ENCODE data around the gene KIFC3. TPM values are rescaled to one million over a fixed set of nuclear protein-coding genes. Genes with fewer than 3 reads are reported as not detected.

The KIFC3 gene
- total RNA-seq, 2 experiments from 2014 or later: 0.53 TPM; not detected in 1

- H3K27ac Mint-ChIP-seq: no peak overlapping the region
These were observed 37.7 kb downstream of the KIFC3 start for GRCh38 chr16:57764341-57765159.

GRCh38 chr16:57764006-57764340 is 38.3 kb downstream of the KIFC3 start:
- Mint-ChIP-seq H3K4me3 (no peak overlapping the region), H3K4me1 (ENCODE audit: low read depth) (peaks cover 3% of the 10 kb centered on the region), H3K27me3 (ENCODE audit: low read depth) (no peaks in the 10 kb centered on the region), H3K36me3 (ENCODE audit: low read depth) (no peaks in the 10 kb centered on the region), H3K27ac (no peak overlapping the region), H3K9me3 (ENCODE audit: insufficient read depth) (no peaks in the 10 kb centered on the region)
- ChIA-PET POLR2A (no interaction called here), CTCF (no interaction called here)
- ATAC-seq: no peak
- no peak for DNase-seq

More at GRCh38 chr16:57764341-57765159, 37.7 kb downstream of the KIFC3 start:
- POLR2A ChIA-PET: no interaction called here
- H3K4me3 Mint-ChIP-seq: no peak overlapping the region
- H3K4me1 Mint-ChIP-seq (ENCODE audit: low read depth): peaks cover 3% of the 10 kb centered on the region
- CTCF ChIA-PET: interaction anchor here (0.5 kb wide), 1 partner anchor 345 kb away, joined by 3 read pairs; no protein-coding TSS in a partner anchor
- H3K36me3 Mint-ChIP-seq (ENCODE audit: low read depth): no peaks in the 10 kb centered on the region
- no peaks in the 10 kb centered on the region for H3K9me3 Mint-ChIP-seq (ENCODE audit: insufficient read depth)
- no peaks in the 10 kb centered on the region for H3K27me3 Mint-ChIP-seq (ENCODE audit: low read depth)
- ATAC-seq (peak; percentile 78), DNase-seq (peak; percentile 43)

GRCh38 chr16:57763285-57764005 is 38.8 kb downstream of the KIFC3 start:
- Mint-ChIP-seq H3K4me1 (ENCODE audit: low read depth) (peaks cover 3% of the 10 kb centered on the region), H3K9me3 (ENCODE audit: insufficient read depth) (no peaks in the 10 kb centered on the region), H3K4me3 (no peak overlapping the region), H3K36me3 (ENCODE audit: low read depth) (no peaks in the 10 kb centered on the region), H3K27me3 (ENCODE audit: low read depth) (no peaks in the 10 kb centered on the region), H3K27ac (no peak overlapping the region)
- POLR2A ChIA-PET: no interaction called here
- ATAC-seq (no peak), DNase-seq (no peak)
- CTCF ChIA-PET: no interaction called here

GRCh38 chr16:57762365-57763040 is 39.8 kb downstream of the KIFC3 start:
- H3K27me3 Mint-ChIP-seq (ENCODE audit: low read depth): no peaks in the 10 kb centered on the region
- H3K9me3 Mint-ChIP-seq (ENCODE audit: insufficient read depth): no peaks in the 10 kb centered on the region
- H3K27ac Mint-ChIP-seq: peak overlapping the region; percentile 29
- H3K4me3 Mint-ChIP-seq: no peak overlapping the region
- H3K36me3 Mint-ChIP-seq (ENCODE audit: low read depth): no peaks in the 10 kb centered on the region
- CTCF ChIA-PET: no interaction called here
- POLR2A ChIA-PET: no interaction called here
- H3K4me1 Mint-ChIP-seq (ENCODE audit: low read depth): peaks cover 3% of the 10 kb centered on the region
- DNase-seq: no peak
- ATAC-seq: no peak

DNA sequence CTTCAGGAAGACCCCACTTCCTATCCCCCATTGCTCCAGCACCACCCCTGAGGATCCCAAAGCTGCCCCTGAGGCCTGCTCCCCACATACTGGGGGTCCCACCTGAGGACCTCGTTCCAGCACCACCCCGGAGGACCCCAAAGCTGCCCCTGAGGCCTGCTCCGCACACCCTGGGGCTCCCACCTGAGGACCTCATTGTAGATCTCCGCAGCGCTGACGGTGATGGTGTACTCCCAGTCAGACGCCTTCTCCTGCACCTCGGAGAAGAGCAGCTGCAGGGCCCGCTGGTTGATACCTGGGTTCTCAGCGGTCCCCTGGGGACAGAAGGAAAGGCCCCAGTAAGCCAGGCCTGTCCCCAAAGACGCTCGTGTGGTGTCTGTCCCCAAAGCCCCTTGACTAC is 40.3 kb downstream of the KIFC3 start:
- DNase-seq: no peak
- H3K36me3 Mint-ChIP-seq (ENCODE audit: low read depth): no peaks in the 10 kb centered on the region
- H3K4me3 Mint-ChIP-seq: no peak overlapping the region
- H3K9me3 Mint-ChIP-seq (ENCODE audit: insufficient read depth): no peaks in the 10 kb centered on the region
- no peak for ATAC-seq
- ChIA-PET POLR2A (interaction anchor here (0.6 kb wide), 1 partner anchor 136 kb away, joined by 3 read pairs; no protein-coding TSS in a partner anchor), CTCF (no interaction called here)
- peak overlapping the region; percentile 29 for H3K27ac Mint-ChIP-seq
- H3K4me1 Mint-ChIP-seq (ENCODE audit: low read depth): peaks cover 5% of the 10 kb centered on the region
- H3K27me3 Mint-ChIP-seq (ENCODE audit: low read depth): no peaks in the 10 kb centered on the region

DNA sequence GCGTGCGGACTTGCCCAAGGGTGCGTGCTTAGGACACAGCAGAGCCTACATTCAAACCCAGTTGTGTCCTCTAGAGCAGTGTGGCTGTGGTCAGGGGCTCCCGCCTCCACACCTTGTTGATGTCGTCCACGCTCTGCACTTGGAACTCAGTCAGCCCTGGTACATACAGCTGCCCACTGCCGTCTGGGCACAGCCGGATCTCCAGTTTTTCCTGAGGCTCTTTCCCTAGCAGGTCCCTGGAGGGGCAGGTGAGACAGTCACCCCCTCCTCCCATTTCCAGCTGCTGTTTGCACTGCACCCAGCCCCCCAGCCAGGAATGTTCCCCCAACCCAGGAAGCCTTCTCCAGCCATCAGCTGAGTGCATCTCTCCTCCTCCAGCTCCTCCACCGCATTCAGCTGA is 41.0 kb downstream of the KIFC3 start:
- no peak for DNase-seq
- Mint-ChIP-seq H3K4me1 (ENCODE audit: low read depth) (peaks cover 5% of the 10 kb centered on the region), H3K27ac (no peak overlapping the region), H3K4me3 (no peak overlapping the region), H3K9me3 (ENCODE audit: insufficient read depth) (no peaks in the 10 kb centered on the region), H3K36me3 (ENCODE audit: low read depth) (no peaks in the 10 kb centered on the region), H3K27me3 (ENCODE audit: low read depth) (no peaks in the 10 kb centered on the region)
- no peak for ATAC-seq
- ChIA-PET POLR2A (interaction anchor here (0.6 kb wide), 1 partner anchor 137 kb away, joined by 3 read pairs; no protein-coding TSS in a partner anchor), CTCF (no interaction called here)

DNA sequence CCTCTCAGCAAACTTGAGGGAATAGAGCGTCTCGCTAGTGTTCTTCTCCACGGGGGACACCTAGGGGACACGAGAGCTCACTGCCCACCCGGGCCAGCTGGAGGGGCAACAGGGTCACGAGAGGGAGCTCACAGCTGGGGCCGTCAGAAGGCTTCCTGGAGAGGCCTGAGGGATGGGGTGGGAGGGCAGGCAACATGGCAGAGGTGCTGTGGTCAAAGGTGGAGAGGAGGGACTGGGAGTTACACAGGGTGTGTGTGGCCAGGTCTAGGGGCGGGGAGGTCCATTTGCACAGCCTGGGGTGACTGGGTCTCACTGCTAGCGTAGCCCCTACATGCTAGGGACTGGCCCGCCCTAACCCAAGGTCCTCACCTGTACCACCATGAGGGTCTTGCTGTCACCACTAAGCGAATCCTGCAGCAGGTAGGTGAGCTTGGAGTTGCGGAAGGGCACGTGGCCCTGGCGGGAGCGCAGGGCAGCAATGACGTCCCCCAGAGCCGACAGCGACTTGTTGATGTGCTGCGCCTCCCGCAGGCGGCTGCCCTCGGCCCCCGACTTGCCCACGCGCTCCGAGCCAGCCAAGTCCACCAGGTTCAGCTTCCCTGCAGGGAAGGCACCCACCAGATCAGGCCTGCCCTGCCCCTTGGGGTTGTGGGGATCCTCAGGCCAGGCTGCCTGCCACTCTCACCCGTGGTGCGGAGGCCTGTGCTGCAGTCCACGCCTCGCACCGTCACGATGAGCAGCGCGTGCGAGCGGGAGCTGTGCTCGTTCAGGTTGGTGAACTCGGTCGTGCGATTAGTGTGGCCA is 41.7 kb downstream of the KIFC3 start:
- Mint-ChIP-seq H3K27me3 (ENCODE audit: low read depth) (no peaks in the 10 kb centered on the region), H3K4me3 (no peak overlapping the region), H3K27ac (no peak overlapping the region), H3K4me1 (ENCODE audit: low read depth) (peaks cover 5% of the 10 kb centered on the region), H3K9me3 (ENCODE audit: insufficient read depth) (no peaks in the 10 kb centered on the region), H3K36me3 (ENCODE audit: low read depth) (peaks cover 2% of the 10 kb centered on the region)
- ChIA-PET CTCF (no interaction called here), POLR2A (no interaction called here)
- DNase-seq: no peak
- ATAC-seq: no peak

- ChIA-PET CTCF (no interaction called here), POLR2A (no interaction called here)
- DNase-seq (no peak), ATAC-seq (no peak)
- Mint-ChIP-seq H3K4me1 (ENCODE audit: low read depth) (peaks cover 5% of the 10 kb centered on the region), H3K4me3 (no peak overlapping the region), H3K27me3 (ENCODE audit: low read depth) (no peaks in the 10 kb centered on the region), H3K9me3 (ENCODE audit: insufficient read depth) (no peaks in the 10 kb centered on the region), H3K36me3 (ENCODE audit: low read depth) (peaks cover 3% of the 10 kb centered on the region), H3K27ac (no peak overlapping the region)
These were observed 42.5 kb downstream of the KIFC3 start for GRCh38 chr16:57759541-57760356.

DNA sequence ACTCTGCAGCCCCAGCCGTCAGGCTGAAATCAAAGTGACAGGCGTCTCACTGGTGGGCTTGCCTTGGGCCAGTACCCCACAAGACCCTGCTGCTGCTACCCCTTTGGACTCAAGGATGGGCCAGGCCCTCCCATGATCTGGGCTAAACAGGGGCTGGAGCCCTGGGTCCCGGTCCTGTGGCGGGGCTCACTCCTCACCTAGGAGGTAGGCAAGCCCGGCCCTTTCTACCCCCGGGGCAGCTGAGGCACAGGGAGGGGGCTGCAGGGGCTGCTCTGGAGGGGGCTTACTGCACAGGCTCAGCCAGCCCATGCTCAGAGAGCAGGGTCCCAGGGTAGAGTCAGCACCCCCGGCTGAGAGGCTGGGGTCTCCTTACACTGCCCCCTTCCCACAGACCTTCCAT is 43.2 kb downstream of the KIFC3 start:
- H3K9me3 Mint-ChIP-seq (ENCODE audit: insufficient read depth): no peaks in the 10 kb centered on the region
- peaks cover 2% of the 10 kb centered on the region for H3K4me1 Mint-ChIP-seq (ENCODE audit: low read depth)
- CTCF ChIA-PET: no interaction called here
- no peak overlapping the region for H3K4me3 Mint-ChIP-seq
- H3K36me3 Mint-ChIP-seq (ENCODE audit: low read depth): peaks cover 3% of the 10 kb centered on the region
- POLR2A ChIA-PET: no interaction called here
- no peak for DNase-seq
- no peak for ATAC-seq
- no peaks in the 10 kb centered on the region for H3K27me3 Mint-ChIP-seq (ENCODE audit: low read depth)
- H3K27ac Mint-ChIP-seq: no peak overlapping the region

DNA sequence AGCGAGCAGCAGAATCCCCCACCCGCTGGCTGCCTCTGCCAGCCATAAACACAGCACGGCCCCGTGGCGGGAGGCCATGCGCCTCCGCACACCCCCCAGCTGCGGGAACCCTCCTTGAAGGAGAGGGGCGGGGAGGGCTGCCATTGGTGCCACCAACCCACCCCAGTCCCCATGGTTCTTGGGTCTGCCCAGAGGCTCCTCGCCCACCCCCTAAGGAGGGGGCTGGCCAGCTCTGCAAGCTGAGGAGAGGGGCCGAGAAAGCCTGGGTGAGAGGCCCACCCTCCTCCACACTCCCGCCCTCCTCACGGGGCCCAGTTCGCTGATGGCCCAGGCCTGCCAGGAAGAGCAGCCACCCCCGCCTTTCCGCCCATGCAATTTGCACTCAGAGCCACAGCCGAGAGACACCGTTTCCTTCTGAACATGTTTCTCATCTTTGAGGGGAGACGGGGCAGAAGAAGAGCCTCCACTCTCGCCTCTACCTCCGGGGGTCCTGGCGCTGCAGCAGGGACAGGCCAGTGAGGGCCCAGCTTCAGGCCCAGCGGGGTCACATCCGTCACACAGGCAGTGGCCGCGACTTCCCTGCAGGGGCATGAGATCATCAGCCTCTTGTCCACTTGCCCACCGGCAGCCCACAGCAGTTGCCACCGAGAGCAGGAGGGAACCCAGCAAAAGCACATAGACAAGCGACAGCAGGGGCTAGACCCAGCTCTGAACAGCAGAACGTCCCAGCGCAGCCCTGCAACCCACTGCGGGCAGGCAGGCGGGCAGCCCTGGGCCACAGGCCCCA is 43.8 kb downstream of the KIFC3 start:
- Mint-ChIP-seq H3K36me3 (ENCODE audit: low read depth) (peaks cover 3% of the 10 kb centered on the region), H3K27me3 (ENCODE audit: low read depth) (no peaks in the 10 kb centered on the region), H3K4me3 (no peak overlapping the region), H3K4me1 (ENCODE audit: low read depth) (peaks cover 2% of the 10 kb centered on the region), H3K9me3 (ENCODE audit: insufficient read depth) (no peaks in the 10 kb centered on the region), H3K27ac (no peak overlapping the region)
- ATAC-seq (no peak), DNase-seq (no peak)
- ChIA-PET CTCF (interaction anchor here (0.9 to 3.4 kb wide), 3 partner anchors 18 to 182 kb away, joined by 4 to 21 read pairs (median 10); no protein-coding TSS in a partner anchor), POLR2A (no interaction called here)

Data from activated CD8-positive, alpha-beta T cell treated with anti-CD3 and anti-CD28 coated beads, Interleukin-2, amount 10 ng/mL, durations not matched to agents 7 days and 5 days (primary cell).